Nephron progenitor cell (in vitro differentiated cells): Measurements from ENCODE around the gene SMAD4.

Experiments
- DNase-seq: peaks from one replicate; pipeline ENCODE4 v3.0.0; 2021
- H3K27ac Mint-ChIP-seq: 2 replicates; pipeline ENCODE4 v1.8.0; 2021; ENCODE audit warnings: mild to moderate bottlenecking, moderate library complexity, mixed read lengths
- H3K27me3 Mint-ChIP-seq: 2 replicates; pipeline ENCODE4 v1.8.0; 2021; ENCODE audit warnings: mild to moderate bottlenecking, low read depth, mixed read lengths; ENCODE audit not compliant: poor library complexity
- H3K36me3 Mint-ChIP-seq: 2 replicates; pipeline ENCODE4 v1.8.0; 2021; ENCODE audit warnings: low read depth, mixed read lengths
- H3K4me1 Mint-ChIP-seq: 2 replicates; pipeline ENCODE4 v1.8.0; 2021; ENCODE audit warnings: mixed read lengths
- H3K4me3 Mint-ChIP-seq: 2 replicates; pipeline ENCODE4 v1.8.0; 2021; ENCODE audit warnings: mild to moderate bottlenecking, moderate library complexity, mixed read lengths
- H3K9me3 Mint-ChIP-seq: 2 replicates; pipeline ENCODE4 v1.8.0; 2021; ENCODE audit warnings: mild to moderate bottlenecking, moderate library complexity, mixed read lengths
- CTCF ChIP-seq: fragments of 200-600 bp; sonication (generic); IDR thresholded peaks from 2 replicates; pipeline ENCODE4 v1.5.0; 2021; ENCODE audit warnings: antibody characterized with exemption

Gene SMAD4

GRCh38 chr18:51122266-51123045 lies 92.4 kb downstream of the SMAD4 start:
- no peak overlapping the region for H3K4me3 Mint-ChIP-seq
- no peak for DNase-seq
- no peak for TF ChIP-seq CTCF
- H3K9me3 Mint-ChIP-seq, result peaks cover 41% of the 10 kb centered on the region
- H3K4me1 Mint-ChIP-seq, result no peaks in the 10 kb centered on the region
- H3K27ac Mint-ChIP-seq, result no peak overlapping the region
- no peaks in the 10 kb centered on the region for H3K27me3 Mint-ChIP-seq
- H3K36me3 Mint-ChIP-seq, result peaks cover 13% of the 10 kb centered on the region

- TF ChIP-seq CTCF, result no peak
These were observed 93.0 kb downstream of the SMAD4 start for GRCh38 chr18:51123046-51123395.

GRCh38 chr18:51123481-51123880 lies 93.5 kb downstream of the SMAD4 start:
- no peak for DNase-seq
- no peaks in the 10 kb centered on the region for H3K4me1 Mint-ChIP-seq
- no peak overlapping the region for H3K4me3 Mint-ChIP-seq
- H3K36me3 Mint-ChIP-seq, result peaks cover 4% of the 10 kb centered on the region
- H3K27ac Mint-ChIP-seq, result no peak overlapping the region
- H3K9me3 Mint-ChIP-seq, result peaks cover 31% of the 10 kb centered on the region
- no peaks in the 10 kb centered on the region for H3K27me3 Mint-ChIP-seq
- no peak for TF ChIP-seq CTCF

More at GRCh38 chr18:51123046-51123395, 93.0 kb downstream of the SMAD4 start:
- H3K4me3 Mint-ChIP-seq, result no peak overlapping the region
- peaks cover 9% of the 10 kb centered on the region for H3K36me3 Mint-ChIP-seq
- no peaks in the 10 kb centered on the region for H3K27me3 Mint-ChIP-seq
- no peak for DNase-seq
- H3K4me1 Mint-ChIP-seq, result no peaks in the 10 kb centered on the region
- peaks cover 35% of the 10 kb centered on the region for H3K9me3 Mint-ChIP-seq
- no peak overlapping the region for H3K27ac Mint-ChIP-seq

- Mint-ChIP-seq H3K36me3 (peaks cover 4% of the 10 kb centered on the region), H3K27ac (no peak overlapping the region), H3K27me3 (no peaks in the 10 kb centered on the region), H3K4me1 (no peaks in the 10 kb centered on the region), H3K4me3 (no peak overlapping the region), H3K9me3 (peaks cover 25% of the 10 kb centered on the region)
- TF ChIP-seq CTCF, result no peak
- no peak for DNase-seq
These were observed 94.0 kb downstream of the SMAD4 start for GRCh38 chr18:51123936-51124486.

- peaks cover 4% of the 10 kb centered on the region for H3K36me3 Mint-ChIP-seq
- no peak for DNase-seq
- no peak for TF ChIP-seq CTCF
- H3K27ac Mint-ChIP-seq, result no peak overlapping the region
- H3K27me3 Mint-ChIP-seq, result no peaks in the 10 kb centered on the region
- no peak overlapping the region for H3K4me3 Mint-ChIP-seq
- no peaks in the 10 kb centered on the region for H3K4me1 Mint-ChIP-seq
- peaks cover 17% of the 10 kb centered on the region for H3K9me3 Mint-ChIP-seq
These were observed 96.0 kb downstream of the SMAD4 start for GRCh38 chr18:51125976-51126375.

GRCh38 chr18:51127664-51128063 lies 97.7 kb downstream of the SMAD4 start:
- Mint-ChIP-seq H3K4me3 (no peak overlapping the region), H3K9me3 (peaks cover 7% of the 10 kb centered on the region), H3K27me3 (no peaks in the 10 kb centered on the region), H3K4me1 (no peaks in the 10 kb centered on the region), H3K27ac (no peak overlapping the region), H3K36me3 (no peaks in the 10 kb centered on the region)
- no peak for TF ChIP-seq CTCF
- no peak for DNase-seq
